HL-60 (cell line): ENCODE measurements around the gene ABCA9.
"Not testable (repeated sequence)": the region's sequence is repeated elsewhere in the genome, so short reads cannot be mapped to it uniquely, and the experiment has no call there.

Source experiments
- DNase-seq, 2 experiments: peaks; one replicate each; pipeline ENCODE4 v3.0.0-alpha.2; 2010 to 2020; ENCODE audit warnings: low read depth in 1 of 2, low spot score in 1 of 2
- H3K27ac ChIP-seq: fragments of 250-450 bp; sonication (Bioruptor Pico); replicated peaks from 2 replicates; pipeline ENCODE4 v1.5.1; 2020; ENCODE audit warnings: mild to moderate bottlenecking, moderate library complexity
- H3K27me3 ChIP-seq: fragments of 250-450 bp; sonication (Bioruptor Pico); 2 replicates; pipeline ENCODE4 v1.5.1; 2021; ENCODE audit warnings: mild to moderate bottlenecking, moderate library complexity; ENCODE audit not compliant: insufficient read depth, poor library complexity, severe bottlenecking
- H3K4me3 ChIP-seq: replicated peaks from 2 replicates; pipeline ENCODE4 v1.5.1; 2011; ENCODE audit warnings: mild to moderate bottlenecking, control low read depth, low read length; ENCODE audit not compliant: insufficient read depth
- GABPA ChIP-seq: IDR thresholded peaks from 2 replicates; pipeline ENCODE4 v1.6.1; 2012; ENCODE audit warnings: low read depth
- POLR2AphosphoS5 ChIP-seq: IDR thresholded peaks from 2 replicates; pipeline ENCODE4 v1.6.1; 2012; ENCODE audit warnings: low read depth
- SPI1 ChIP-seq: IDR thresholded peaks from 2 replicates; pipeline ENCODE4 v1.6.1; 2012; ENCODE audit warnings: low read depth, mild to moderate bottlenecking, borderline replicate concordance
- TF ChIP-seq, protein P1 (sequence below): IDR thresholded peaks from 2 replicates; pipeline ENCODE4 v1.6.1; 2012; ENCODE audit warnings: low read depth; ENCODE audit not compliant: insufficient replicate concordance
- TF ChIP-seq, protein P2 (sequence below): IDR thresholded peaks from one replicate; pipeline ENCODE4 v1.5.1; 2011; ENCODE audit warnings: low read length, control low read depth, inconsistent platforms; ENCODE audit not compliant: insufficient read depth

Gene ABCA9

DNA sequence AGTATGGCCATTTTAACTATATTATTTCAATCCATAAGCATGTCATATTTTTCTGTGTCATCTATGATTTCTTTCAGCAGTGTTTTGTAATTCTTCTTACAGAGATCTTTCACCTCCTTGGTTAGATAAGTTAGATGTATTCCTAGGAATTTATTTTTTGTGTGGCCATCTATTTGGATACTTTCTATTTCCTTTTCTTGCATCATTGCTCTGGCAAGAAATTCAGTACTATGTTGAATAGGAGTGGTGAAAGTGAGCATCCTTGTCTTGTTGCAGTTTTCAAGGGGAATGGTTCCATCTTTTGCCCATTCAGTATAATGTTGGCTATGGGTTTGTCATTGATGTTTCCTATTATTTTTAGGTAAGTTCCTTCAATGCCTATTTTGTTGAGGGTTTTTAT lies 15.1 kb upstream of the ABCA9 start:
- no peak overlapping the region for H3K4me3 ChIP-seq
- no peak overlapping the region for H3K27ac ChIP-seq
- DNase-seq = no peak
- TF ChIP-seq, protein P1, sequence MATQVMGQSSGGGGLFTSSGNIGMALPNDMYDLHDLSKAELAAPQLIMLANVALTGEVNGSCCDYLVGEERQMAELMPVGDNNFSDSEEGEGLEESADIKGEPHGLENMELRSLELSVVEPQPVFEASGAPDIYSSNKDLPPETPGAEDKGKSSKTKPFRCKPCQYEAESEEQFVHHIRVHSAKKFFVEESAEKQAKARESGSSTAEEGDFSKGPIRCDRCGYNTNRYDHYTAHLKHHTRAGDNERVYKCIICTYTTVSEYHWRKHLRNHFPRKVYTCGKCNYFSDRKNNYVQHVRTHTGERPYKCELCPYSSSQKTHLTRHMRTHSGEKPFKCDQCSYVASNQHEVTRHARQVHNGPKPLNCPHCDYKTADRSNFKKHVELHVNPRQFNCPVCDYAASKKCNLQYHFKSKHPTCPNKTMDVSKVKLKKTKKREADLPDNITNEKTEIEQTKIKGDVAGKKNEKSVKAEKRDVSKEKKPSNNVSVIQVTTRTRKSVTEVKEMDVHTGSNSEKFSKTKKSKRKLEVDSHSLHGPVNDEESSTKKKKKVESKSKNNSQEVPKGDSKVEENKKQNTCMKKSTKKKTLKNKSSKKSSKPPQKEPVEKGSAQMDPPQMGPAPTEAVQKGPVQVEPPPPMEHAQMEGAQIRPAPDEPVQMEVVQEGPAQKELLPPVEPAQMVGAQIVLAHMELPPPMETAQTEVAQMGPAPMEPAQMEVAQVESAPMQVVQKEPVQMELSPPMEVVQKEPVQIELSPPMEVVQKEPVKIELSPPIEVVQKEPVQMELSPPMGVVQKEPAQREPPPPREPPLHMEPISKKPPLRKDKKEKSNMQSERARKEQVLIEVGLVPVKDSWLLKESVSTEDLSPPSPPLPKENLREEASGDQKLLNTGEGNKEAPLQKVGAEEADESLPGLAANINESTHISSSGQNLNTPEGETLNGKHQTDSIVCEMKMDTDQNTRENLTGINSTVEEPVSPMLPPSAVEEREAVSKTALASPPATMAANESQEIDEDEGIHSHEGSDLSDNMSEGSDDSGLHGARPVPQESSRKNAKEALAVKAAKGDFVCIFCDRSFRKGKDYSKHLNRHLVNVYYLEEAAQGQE = no peak
- TF ChIP-seq POLR2AphosphoS5 (no peak), SPI1 (no peak), GABPA (no peak)
- TF ChIP-seq, protein P2, sequence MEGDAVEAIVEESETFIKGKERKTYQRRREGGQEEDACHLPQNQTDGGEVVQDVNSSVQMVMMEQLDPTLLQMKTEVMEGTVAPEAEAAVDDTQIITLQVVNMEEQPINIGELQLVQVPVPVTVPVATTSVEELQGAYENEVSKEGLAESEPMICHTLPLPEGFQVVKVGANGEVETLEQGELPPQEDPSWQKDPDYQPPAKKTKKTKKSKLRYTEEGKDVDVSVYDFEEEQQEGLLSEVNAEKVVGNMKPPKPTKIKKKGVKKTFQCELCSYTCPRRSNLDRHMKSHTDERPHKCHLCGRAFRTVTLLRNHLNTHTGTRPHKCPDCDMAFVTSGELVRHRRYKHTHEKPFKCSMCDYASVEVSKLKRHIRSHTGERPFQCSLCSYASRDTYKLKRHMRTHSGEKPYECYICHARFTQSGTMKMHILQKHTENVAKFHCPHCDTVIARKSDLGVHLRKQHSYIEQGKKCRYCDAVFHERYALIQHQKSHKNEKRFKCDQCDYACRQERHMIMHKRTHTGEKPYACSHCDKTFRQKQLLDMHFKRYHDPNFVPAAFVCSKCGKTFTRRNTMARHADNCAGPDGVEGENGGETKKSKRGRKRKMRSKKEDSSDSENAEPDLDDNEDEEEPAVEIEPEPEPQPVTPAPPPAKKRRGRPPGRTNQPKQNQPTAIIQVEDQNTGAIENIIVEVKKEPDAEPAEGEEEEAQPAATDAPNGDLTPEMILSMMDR = no peak
- no peaks in the 10 kb centered on the region for H3K27me3 ChIP-seq

DNA sequence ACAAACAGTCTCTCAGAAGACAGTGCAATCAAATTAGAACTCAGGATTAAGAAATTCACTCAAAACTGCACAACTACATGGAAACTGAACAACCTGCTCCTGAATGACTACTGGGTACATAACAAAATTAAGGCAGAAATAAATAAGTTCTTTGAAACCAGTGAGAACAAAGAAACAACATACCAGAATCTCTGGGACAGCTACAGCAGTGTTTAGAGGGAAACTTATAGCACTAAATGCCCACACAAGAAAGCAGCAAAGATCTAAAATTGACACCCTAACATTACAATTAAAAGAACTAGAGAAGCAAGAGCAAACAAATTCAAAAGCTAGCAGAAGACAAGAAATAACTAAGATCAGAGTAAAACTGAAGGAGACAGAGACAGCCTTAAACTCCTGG lies 12.7 kb upstream of the ABCA9 start:
- not testable (repeated sequence) for H3K27ac ChIP-seq, DNase-seq, H3K4me3 ChIP-seq, H3K27me3 ChIP-seq

DNA sequence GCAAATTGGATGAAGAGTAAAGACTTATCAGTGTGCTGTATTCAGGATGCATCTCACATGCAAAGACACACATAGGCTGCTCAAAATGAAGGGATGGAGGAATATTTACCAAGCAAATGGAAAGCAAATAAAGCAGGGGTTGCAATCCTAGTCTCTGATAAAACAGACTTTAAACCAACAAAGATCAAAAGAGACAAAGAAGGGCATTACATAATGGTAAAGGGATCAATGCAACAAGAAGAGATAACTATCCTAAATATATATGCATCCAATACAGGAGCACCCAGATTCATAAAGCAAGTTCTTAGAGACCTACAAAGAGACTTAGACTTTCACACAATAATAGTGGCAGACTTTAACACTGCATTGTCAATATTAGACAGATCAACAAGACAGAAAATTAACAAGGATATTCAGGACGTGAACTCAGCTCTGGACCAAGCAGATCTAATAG lies 12.1 kb upstream of the ABCA9 start:
- DNase-seq, H3K27me3 ChIP-seq, H3K27ac ChIP-seq, H3K4me3 ChIP-seq: not testable (repeated sequence)

DNA sequence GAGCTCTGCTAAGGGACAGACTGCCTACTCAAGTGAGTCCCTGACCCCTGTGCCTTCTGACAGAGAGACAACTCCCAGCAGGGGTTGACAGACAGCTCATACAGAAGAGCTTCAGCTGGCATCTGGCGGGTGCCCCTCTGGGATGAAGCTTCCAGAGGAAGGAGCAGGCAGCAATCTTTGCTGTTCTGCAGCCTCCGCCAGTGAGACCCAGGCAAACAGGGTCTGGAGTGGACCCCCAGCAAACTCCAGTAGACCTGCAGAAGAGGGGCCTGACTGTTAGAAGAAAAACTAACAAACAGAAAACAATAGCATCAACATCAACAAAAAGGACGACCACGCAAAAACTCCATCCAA lies 10.5 kb upstream of the ABCA9 start:
- H3K27me3 ChIP-seq, H3K27ac ChIP-seq, DNase-seq, H3K4me3 ChIP-seq: not testable (repeated sequence)

DNA sequence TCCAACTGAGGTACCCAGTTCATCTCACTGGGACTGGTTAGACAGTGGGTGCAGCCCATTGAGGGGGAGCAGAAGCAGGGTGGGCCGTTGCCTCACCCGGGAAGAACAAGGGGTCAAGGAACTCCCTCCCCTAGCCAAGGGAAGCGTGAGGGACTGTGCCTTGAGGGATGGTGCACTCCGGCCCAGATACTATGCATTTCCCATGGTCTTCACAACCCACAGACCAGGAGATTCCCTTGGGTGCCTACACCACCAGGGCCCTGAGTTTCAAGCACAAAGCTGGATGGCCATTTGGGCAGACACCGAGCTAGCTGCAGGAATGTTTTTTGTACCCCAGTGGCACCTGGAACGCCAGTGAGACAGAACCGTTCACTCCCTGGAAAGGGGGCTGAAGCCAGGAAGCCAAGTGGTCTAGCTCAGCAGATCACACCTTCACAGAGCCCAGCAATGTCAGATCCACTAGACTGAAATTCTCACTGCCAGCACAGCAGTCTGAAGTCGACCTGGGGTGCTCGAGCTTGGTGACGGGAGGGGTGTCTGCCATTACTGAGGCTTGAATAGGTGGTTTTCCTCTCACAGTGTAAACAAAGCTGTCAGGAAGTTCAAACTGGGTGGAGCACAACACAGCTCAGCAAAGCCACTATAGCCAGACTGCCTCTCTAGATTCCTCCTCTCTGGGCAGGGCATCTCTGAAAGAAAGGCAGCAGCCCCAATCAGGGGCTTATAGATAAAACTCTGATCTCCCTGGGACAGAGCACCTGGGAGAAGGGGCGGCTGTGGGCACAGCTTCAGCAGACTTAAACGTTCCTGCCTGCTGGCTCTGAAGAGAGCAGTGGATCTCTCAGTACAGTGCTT lies 9.9 kb upstream of the ABCA9 start:
- H3K27ac ChIP-seq, H3K4me3 ChIP-seq: not testable (repeated sequence)

DNA sequence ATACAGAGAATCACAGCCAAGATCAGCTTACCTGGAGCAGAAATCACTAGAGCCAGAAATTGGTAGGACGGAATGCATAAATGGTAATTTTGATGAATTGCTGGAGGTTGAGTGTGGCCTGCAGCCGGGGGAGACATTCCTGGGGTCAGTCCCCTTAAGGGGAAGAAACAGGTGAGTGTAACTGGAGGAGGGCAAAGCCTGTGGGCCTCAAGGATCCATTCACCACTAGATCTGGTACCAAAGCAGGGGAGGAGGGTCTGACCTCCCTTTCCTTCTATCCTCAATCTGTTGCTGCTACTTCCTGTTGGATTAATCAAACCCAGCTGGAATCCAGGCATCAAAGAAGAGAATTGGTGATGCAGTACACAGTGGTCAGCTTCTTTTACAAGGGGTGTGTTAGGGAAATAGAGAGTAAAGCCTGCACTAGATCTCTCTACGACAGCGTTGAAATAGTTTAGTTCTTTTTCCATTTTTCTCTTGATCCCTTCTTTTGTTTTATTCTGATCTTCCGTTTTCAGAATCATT lies 8.6 kb upstream of the ABCA9 start:
- Histone ChIP-seq H3K27ac (no peak overlapping the region), H3K27me3 (no peaks in the 10 kb centered on the region), H3K4me3 (no peak overlapping the region)
- DNase-seq = no peak
- TF ChIP-seq, protein P1 = no peak
- no peak for TF ChIP-seq SPI1
- TF ChIP-seq, protein P2 = no peak

More for the DNA sequence above, 9.9 kb upstream of the ABCA9 start:
- not testable (repeated sequence) for DNase-seq, H3K27me3 ChIP-seq
